Type B pancreatic cell (in vitro differentiated cells): Measurements from ENCODE around the gene ZFYVE26. TPM values are rescaled to one million over a fixed set of nuclear protein-coding genes. Genes with fewer than 3 reads are reported as not detected.
A peak's percentile ranks its signal among the peaks of the same experiment; 100 is the strongest.

Experiments used
- DNase-seq: peaks from one replicate; pipeline ENCODE4 v3.0.0; 2021; ENCODE audit warnings: mixed read lengths; ENCODE audit not compliant: unreplicated experiment; ENCODE audit errors: extremely low spot score
- H3K27ac Mint-ChIP-seq: 2 replicates; pipeline ENCODE4 v1.8.0; 2021; ENCODE audit warnings: mild to moderate bottlenecking, mixed read lengths
- H3K27me3 Mint-ChIP-seq: 2 replicates; pipeline ENCODE4 v1.8.0; 2021; ENCODE audit warnings: mixed read lengths
- H3K36me3 Mint-ChIP-seq: 2 replicates; pipeline ENCODE4 v1.8.0; 2021; ENCODE audit warnings: mixed read lengths
- H3K4me1 Mint-ChIP-seq: one replicate; pipeline ENCODE4 v1.8.0; 2021; ENCODE audit warnings: mixed read lengths; ENCODE audit not compliant: unreplicated experiment
- H3K4me3 Mint-ChIP-seq: 2 replicates; pipeline ENCODE4 v1.8.0; 2021; ENCODE audit warnings: mild to moderate bottlenecking, mixed read lengths
- H3K9me3 Mint-ChIP-seq: 2 replicates; pipeline ENCODE4 v1.8.0; 2021; ENCODE audit warnings: mixed read lengths
- CTCF ChIP-seq: fragments of 200-600 bp; sonication (generic); conservative IDR thresholded peaks from 2 replicates; pipeline ENCODE4 v1.5.0; 2021; ENCODE audit warnings: antibody characterized with exemption, mild to moderate bottlenecking
- total RNA-seq: library from RNA; stranded (reverse); gene quantifications from 2 replicates; pipeline ENCODE4 v1.2.1, GENCODE V29; 2021; ENCODE audit warnings: low replicate concordance

Gene ZFYVE26
- total RNA-seq, 1 donor from 2014 or later = 36.6 TPM

- H3K9me3 Mint-ChIP-seq = no peaks in the 10 kb centered on the region
Measured at GRCh38 chr14:67837011-67837624, 20.7 kb upstream of the ZFYVE26 start.

DNA sequence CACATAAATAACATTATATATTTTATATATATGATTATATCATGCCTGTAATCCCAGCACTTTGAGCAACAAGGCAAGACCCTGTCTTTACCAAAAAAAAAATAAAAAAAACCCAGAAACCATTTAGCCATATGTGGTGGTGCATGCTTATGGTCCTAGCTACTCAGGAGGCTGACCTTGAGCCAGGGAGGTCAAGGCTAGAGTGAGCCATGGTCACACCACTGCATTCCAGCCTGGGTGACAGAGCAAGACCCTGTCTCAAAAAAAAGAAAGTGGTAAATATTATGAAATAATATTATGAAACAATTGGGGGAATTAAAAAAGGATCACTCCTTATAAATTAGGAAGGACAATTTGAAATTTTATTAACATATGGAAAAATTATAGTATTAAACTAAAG is 19.2 kb upstream of the ZFYVE26 start:
- Mint-ChIP-seq H3K4me3 (no peak overlapping the region), H3K36me3 (peaks cover 9% of the 10 kb centered on the region), H3K27ac (no peak overlapping the region), H3K9me3 (no peaks in the 10 kb centered on the region), H3K4me1 (no peaks in the 10 kb centered on the region), H3K27me3 (no peaks in the 10 kb centered on the region)
- DNase-seq = no peak
- TF ChIP-seq CTCF = no peak

More at GRCh38 chr14:67837011-67837624, 20.7 kb upstream of the ZFYVE26 start:
- TF ChIP-seq CTCF = peak; percentile 83
- Mint-ChIP-seq H3K4me1 (no peaks in the 10 kb centered on the region), H3K4me3 (no peak overlapping the region), H3K27me3 (no peaks in the 10 kb centered on the region), H3K36me3 (peaks cover 17% of the 10 kb centered on the region), H3K27ac (no peak overlapping the region)
- no peak for DNase-seq

DNA sequence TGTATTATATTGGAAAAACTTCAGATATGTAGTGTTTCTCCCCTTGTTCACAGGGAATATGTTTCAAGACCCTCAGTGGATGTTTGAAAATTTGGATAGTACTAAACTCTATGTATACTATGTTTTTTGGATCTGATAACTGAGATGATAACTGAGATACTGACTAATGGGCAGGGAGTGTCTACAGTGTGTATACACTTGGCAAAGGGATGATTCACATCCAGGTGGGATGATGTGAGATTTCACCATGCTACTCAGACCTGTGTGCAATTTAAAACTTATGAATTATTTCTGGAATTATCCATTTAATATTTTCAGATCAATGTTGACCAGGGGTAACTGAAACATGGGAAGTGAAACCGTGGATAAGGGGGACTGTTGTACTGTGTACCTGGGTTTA is 17.0 kb upstream of the ZFYVE26 start:
- peaks cover 3% of the 10 kb centered on the region for H3K9me3 Mint-ChIP-seq
- no peaks in the 10 kb centered on the region for H3K27me3 Mint-ChIP-seq
- DNase-seq = no peak
- H3K36me3 Mint-ChIP-seq = peaks cover 9% of the 10 kb centered on the region
- no peaks in the 10 kb centered on the region for H3K4me1 Mint-ChIP-seq
- H3K27ac Mint-ChIP-seq = no peak overlapping the region
- H3K4me3 Mint-ChIP-seq = no peak overlapping the region
- TF ChIP-seq CTCF = no peak

DNA sequence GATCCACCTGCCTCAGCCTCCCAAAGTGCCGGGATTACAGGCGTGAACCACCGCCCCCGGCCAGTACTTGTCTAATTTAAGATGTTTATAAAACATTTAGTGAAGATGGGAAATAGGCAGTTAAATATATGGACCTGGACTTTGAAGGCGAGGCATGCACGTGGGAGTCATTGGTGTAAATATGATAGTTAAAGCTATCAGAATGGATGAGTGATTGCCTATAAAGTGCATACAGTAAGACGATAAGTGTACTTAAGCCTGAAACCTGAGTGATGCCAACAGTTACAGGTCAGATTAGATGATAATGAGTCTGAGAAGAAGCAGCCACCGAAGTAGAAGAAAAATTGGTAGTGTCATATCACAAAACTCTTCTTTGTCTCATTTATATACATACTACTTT is 14.7 kb upstream of the ZFYVE26 start:
- Mint-ChIP-seq H3K4me1 (no peaks in the 10 kb centered on the region), H3K36me3 (peaks cover 13% of the 10 kb centered on the region), H3K4me3 (no peak overlapping the region), H3K9me3 (peaks cover 6% of the 10 kb centered on the region), H3K27ac (no peak overlapping the region), H3K27me3 (no peaks in the 10 kb centered on the region)
- no peak for DNase-seq
- no peak for TF ChIP-seq CTCF

GRCh38 chr14:67821121-67821520 is 4.7 kb upstream of the ZFYVE26 start:
- Mint-ChIP-seq H3K27me3 (no peaks in the 10 kb centered on the region), H3K4me1 (peaks cover 18% of the 10 kb centered on the region), H3K4me3 (peak overlapping the region; percentile 99), H3K9me3 (no peaks in the 10 kb centered on the region), H3K27ac (no peak overlapping the region), H3K36me3 (no peaks in the 10 kb centered on the region)
- no peak for DNase-seq
- no peak for TF ChIP-seq CTCF
